Lower leg skin (tissue), 3 donors: ENCODE measurements around the gene FBXO36.

Experiments used
- POLR2A ChIP-seq, 2 donors: fragments of 450-650 bp; IDR thresholded peaks; one replicate each; pipeline ENCODE4 v1.6.1; 2016 to 2017; ENCODE audit warnings: antibody characterized with exemption in 2 of 2, mild to moderate bottlenecking in 1 of 2, moderate library complexity in 1 of 2
- TF ChIP-seq, protein P1 (sequence below), 3 donors: fragments of 450-650 bp; IDR thresholded peaks; one replicate each; pipeline ENCODE4 v1.5.1; 2016; ENCODE audit warnings: antibody characterized with exemption in 3 of 3, mild to moderate bottlenecking in 3 of 3, moderate library complexity in 2 of 3

DNA sequence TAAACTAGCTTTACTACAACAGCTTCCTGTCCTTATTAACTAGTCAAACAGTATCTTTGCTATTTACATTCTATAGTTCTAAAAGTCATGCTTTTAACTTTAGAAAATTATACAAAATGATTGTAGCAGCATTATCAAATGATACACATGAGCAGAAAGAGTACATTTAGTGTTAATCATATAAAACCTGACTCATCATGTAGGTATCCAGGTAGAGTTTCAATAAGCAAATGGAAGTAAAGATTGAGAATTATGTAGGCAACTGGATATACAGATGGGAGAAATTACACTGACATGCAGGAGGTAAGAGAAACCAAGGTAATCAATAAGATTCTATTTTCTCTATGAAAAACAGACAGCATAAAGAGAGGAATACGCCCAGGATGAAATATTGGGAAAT, 34.3 kb upstream of the FBXO36 start:
- TF ChIP-seq, protein P1, sequence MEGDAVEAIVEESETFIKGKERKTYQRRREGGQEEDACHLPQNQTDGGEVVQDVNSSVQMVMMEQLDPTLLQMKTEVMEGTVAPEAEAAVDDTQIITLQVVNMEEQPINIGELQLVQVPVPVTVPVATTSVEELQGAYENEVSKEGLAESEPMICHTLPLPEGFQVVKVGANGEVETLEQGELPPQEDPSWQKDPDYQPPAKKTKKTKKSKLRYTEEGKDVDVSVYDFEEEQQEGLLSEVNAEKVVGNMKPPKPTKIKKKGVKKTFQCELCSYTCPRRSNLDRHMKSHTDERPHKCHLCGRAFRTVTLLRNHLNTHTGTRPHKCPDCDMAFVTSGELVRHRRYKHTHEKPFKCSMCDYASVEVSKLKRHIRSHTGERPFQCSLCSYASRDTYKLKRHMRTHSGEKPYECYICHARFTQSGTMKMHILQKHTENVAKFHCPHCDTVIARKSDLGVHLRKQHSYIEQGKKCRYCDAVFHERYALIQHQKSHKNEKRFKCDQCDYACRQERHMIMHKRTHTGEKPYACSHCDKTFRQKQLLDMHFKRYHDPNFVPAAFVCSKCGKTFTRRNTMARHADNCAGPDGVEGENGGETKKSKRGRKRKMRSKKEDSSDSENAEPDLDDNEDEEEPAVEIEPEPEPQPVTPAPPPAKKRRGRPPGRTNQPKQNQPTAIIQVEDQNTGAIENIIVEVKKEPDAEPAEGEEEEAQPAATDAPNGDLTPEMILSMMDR (IDR thresholded peaks at IDR 0.05), result no peak
- TF ChIP-seq POLR2A (IDR thresholded peaks at IDR 0.05), result no peak
